Mesodermal cell (in vitro differentiated cells): Measurements from ENCODE around the gene SNX33.
"Not testable (repeated sequence)": the region's sequence is repeated elsewhere in the genome, so short reads cannot be mapped to it uniquely, and the experiment has no call there.

ENCODE experiments used
- H3K27ac ChIP-seq: 2 replicates; pipeline ENCODE4 v1.7.0; 2013; ENCODE audit warnings: mild to moderate bottlenecking, low read depth, low read length, moderate library complexity; ENCODE audit not compliant: severe bottlenecking
- H3K36me3 ChIP-seq: 2 replicates; pipeline ENCODE4 v1.7.1; 2013; ENCODE audit warnings: mild to moderate bottlenecking, low read length, moderate library complexity; ENCODE audit not compliant: control insufficient read depth, insufficient read depth
- H3K4me1 ChIP-seq: one replicate; pipeline ENCODE4 v1.7.1; 2013; ENCODE audit warnings: mild to moderate bottlenecking, low read length; ENCODE audit not compliant: insufficient read depth, control insufficient read depth, poor library complexity, severe bottlenecking
- H3K4me3 ChIP-seq: 2 replicates; pipeline ENCODE4 v1.7.0; 2013; ENCODE audit warnings: low read length, control low read depth, mild to moderate bottlenecking; ENCODE audit not compliant: insufficient read depth, poor library complexity, severe bottlenecking; ENCODE audit errors: extremely low read depth
- H3K9me3 ChIP-seq: 2 replicates; pipeline ENCODE4 v1.7.1; 2013; ENCODE audit warnings: mild to moderate bottlenecking, low read length, moderate library complexity; ENCODE audit not compliant: control insufficient read depth
- WGBS, 2 experiments: methylation state at CpG; one replicate each; pipeline ENCODE4 v1.1.5; 2013; ENCODE audit warnings: missing lambda C conversion rate in 2 of 2; ENCODE audit not compliant: insufficient coverage in 2 of 2; 5-methylcytosine and 5-hydroxymethylcytosine counted together

The SNX33 gene

GRCh38 chr15:75625542-75626347 lies 22.0 kb upstream of the SNX33 start, which contains the start of gene SNUPN:
SNUPN (minus strand) TSS chr15:75625725; CDS start chr15:75621051, 4,674 bp downstream.
- WGBS, 2 experiments: 5 to 6% methylated on average over 23 to 45 of the region's 47 CpGs
- Histone ChIP-seq H3K9me3 (no peaks in the 10 kb centered on the region), H3K4me1 (peaks cover 4% of the 10 kb centered on the region)

GRCh38 chr15:75631935-75632334 lies 15.8 kb upstream of the SNX33 start:
- peaks cover 3% of the 10 kb centered on the region for H3K4me1 ChIP-seq
- H3K36me3 ChIP-seq: no peaks in the 10 kb centered on the region
- H3K9me3 ChIP-seq: no peaks in the 10 kb centered on the region
- H3K27ac ChIP-seq: no peak overlapping the region
- no peak overlapping the region for H3K4me3 ChIP-seq

More at GRCh38 chr15:75625542-75626347, 22.0 kb upstream of the SNX33 start, which contains the start of gene SNUPN:
- Histone ChIP-seq H3K4me3 (peak within 1 kb of the TSS; percentile 73), H3K27ac (peak within 1 kb of the TSS; percentile 93), H3K36me3 (no peaks in the 10 kb centered on the region)

GRCh38 chr15:75633922-75634321 lies 13.8 kb upstream of the SNX33 start:
- H3K9me3 ChIP-seq, H3K4me1 ChIP-seq, H3K4me3 ChIP-seq, H3K27ac ChIP-seq, H3K36me3 ChIP-seq: not testable (repeated sequence)
- 85 to 89% methylated on average over 5 to 7 of the region's 7 CpGs for WGBS, 2 experiments

GRCh38 chr15:75636026-75636425 lies 11.7 kb upstream of the SNX33 start:
- peaks cover 5% of the 10 kb centered on the region for H3K36me3 ChIP-seq
- H3K9me3 ChIP-seq: no peaks in the 10 kb centered on the region
- H3K4me3 ChIP-seq: no peak overlapping the region
- WGBS, 2 experiments: 95 to 100% methylated on average over 2 to 4 of the region's 6 CpGs
- no peak overlapping the region for H3K27ac ChIP-seq
- H3K4me1 ChIP-seq: peaks cover 7% of the 10 kb centered on the region

- peaks cover 7% of the 10 kb centered on the region for H3K4me1 ChIP-seq
- 90 to 94% methylated on average over 3 of the region's 4 CpGs for WGBS, 2 experiments
- H3K9me3 ChIP-seq: no peaks in the 10 kb centered on the region
- H3K27ac ChIP-seq: no peak overlapping the region
- H3K36me3 ChIP-seq: peaks cover 5% of the 10 kb centered on the region
- peak overlapping the region; percentile 90 for H3K4me3 ChIP-seq
Observed at GRCh38 chr15:75637245-75638009, 10.3 kb upstream of the SNX33 start.

- 0 to 1% methylated on average over 16 of the region's 16 CpGs for WGBS, 2 experiments
- Histone ChIP-seq H3K4me3 (peak overlapping the region; percentile 90), H3K36me3 (peaks cover 5% of the 10 kb centered on the region), H3K27ac (peak overlapping the region; percentile 87), H3K9me3 (no peaks in the 10 kb centered on the region), H3K4me1 (peaks cover 7% of the 10 kb centered on the region)
Observed at GRCh38 chr15:75639191-75639708, 8.5 kb upstream of the SNX33 start.

- peak within 1 kb of the TSS; percentile 90 for H3K4me3 ChIP-seq
- WGBS, 2 experiments: 0 to 1% methylated on average over 68 to 69 of the region's 83 CpGs
- H3K4me1 ChIP-seq: peaks cover 7% of the 10 kb centered on the region
- no peaks in the 10 kb centered on the region for H3K9me3 ChIP-seq
- peak within 1 kb of the TSS; percentile 87 for H3K27ac ChIP-seq
- peaks cover 5% of the 10 kb centered on the region for H3K36me3 ChIP-seq
Observed at GRCh38 chr15:75639709-75640482, 7.8 kb upstream of the SNX33 start, which contains the start of gene IMP3. IMP3 (minus strand) TSS chr15:75640224; CDS start chr15:75640168, 56 bp downstream.

GRCh38 chr15:75640483-75641178 lies 7.1 kb upstream of the SNX33 start:
- H3K4me1 ChIP-seq: peaks cover 7% of the 10 kb centered on the region
- H3K9me3 ChIP-seq: no peaks in the 10 kb centered on the region
- H3K27ac ChIP-seq: peak overlapping the region; percentile 87
- peak overlapping the region; percentile 90 for H3K4me3 ChIP-seq
- peaks cover 5% of the 10 kb centered on the region for H3K36me3 ChIP-seq
- WGBS, 2 experiments: 7 to 10% methylated on average over 10 to 13 of the region's 17 CpGs

- Histone ChIP-seq H3K9me3 (no peaks in the 10 kb centered on the region), H3K27ac (peak overlapping the region; percentile 87), H3K4me1 (peaks cover 7% of the 10 kb centered on the region), H3K36me3 (peaks cover 5% of the 10 kb centered on the region), H3K4me3 (peak overlapping the region; percentile 90)
- 100% methylated on average over 1 to 2 of the region's 4 CpGs for WGBS, 2 experiments
Observed at GRCh38 chr15:75641179-75641503, 6.6 kb upstream of the SNX33 start.

- H3K36me3 ChIP-seq: peaks cover 5% of the 10 kb centered on the region
- H3K27ac ChIP-seq: no peak overlapping the region
- H3K4me3 ChIP-seq: no peak overlapping the region
- 100% methylated on average over 1 of the region's 5 CpGs; no CpG with 5 or more reads in 1 of the 2 experiments for WGBS, 2 experiments
- peaks cover 7% of the 10 kb centered on the region for H3K4me1 ChIP-seq
- H3K9me3 ChIP-seq: no peaks in the 10 kb centered on the region
Observed at GRCh38 chr15:75641603-75642002, 6.1 kb upstream of the SNX33 start.
